Esophagus muscularis mucosa (tissue), 3 donors: Measurements from ENCODE around the gene L3MBTL4.

Source experiments
- POLR2AphosphoS5 ChIP-seq, 2 donors: sonication (generic); formaldehyde crosslinking; IDR thresholded peaks; one replicate each; pipeline ENCODE4 v1.6.1; 2017; ENCODE audit warnings: antibody characterized with exemption in 2 of 2
- TF ChIP-seq, protein P1 (sequence below), 3 experiments: fragments of 200-600 bp in 2 of 3; fragments of 450-650 bp in 1 of 3; sonication (generic) in 2 of 3; IDR thresholded peaks; one replicate each; pipeline ENCODE4 v1.5.1; 2017 to 2019; ENCODE audit warnings: antibody characterized with exemption in 3 of 3, mild to moderate bottlenecking in 2 of 3, moderate library complexity in 1 of 3

DNA sequence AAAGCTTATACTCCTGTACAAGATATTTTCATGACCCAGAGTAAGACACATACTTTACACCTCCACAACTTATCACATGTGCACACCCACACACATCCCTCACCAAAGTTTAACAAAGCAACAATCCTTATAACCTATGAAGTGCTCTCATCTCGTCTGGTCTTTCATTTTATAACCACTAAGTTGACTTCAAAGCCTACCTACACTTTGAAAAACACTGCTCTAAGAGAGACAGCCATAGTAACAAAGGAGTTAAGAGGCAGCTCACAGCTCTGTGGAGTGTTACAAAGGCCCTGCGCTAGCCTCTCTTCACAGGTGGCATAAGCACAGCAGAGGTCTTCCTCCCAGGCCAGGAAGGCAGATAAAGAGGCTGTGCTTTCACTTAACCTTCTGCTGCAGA, 449.7 kb downstream of the L3MBTL4 start:
- TF ChIP-seq, protein P1, sequence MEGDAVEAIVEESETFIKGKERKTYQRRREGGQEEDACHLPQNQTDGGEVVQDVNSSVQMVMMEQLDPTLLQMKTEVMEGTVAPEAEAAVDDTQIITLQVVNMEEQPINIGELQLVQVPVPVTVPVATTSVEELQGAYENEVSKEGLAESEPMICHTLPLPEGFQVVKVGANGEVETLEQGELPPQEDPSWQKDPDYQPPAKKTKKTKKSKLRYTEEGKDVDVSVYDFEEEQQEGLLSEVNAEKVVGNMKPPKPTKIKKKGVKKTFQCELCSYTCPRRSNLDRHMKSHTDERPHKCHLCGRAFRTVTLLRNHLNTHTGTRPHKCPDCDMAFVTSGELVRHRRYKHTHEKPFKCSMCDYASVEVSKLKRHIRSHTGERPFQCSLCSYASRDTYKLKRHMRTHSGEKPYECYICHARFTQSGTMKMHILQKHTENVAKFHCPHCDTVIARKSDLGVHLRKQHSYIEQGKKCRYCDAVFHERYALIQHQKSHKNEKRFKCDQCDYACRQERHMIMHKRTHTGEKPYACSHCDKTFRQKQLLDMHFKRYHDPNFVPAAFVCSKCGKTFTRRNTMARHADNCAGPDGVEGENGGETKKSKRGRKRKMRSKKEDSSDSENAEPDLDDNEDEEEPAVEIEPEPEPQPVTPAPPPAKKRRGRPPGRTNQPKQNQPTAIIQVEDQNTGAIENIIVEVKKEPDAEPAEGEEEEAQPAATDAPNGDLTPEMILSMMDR (IDR thresholded peaks at IDR 0.05) = no peak
- no peak for TF ChIP-seq POLR2AphosphoS5 (IDR thresholded peaks at IDR 0.05)
